Activated CD8-positive, alpha-beta memory T cell treated with anti-CD3 and anti-CD28 coated beads, Interleukin-2, amount 10 ng/mL, durations not matched to agents 7 days and 5 days (primary cell): ENCODE results near the gene FCHSD2. TPM values are rescaled to one million over a fixed set of nuclear protein-coding genes. Genes with fewer than 3 reads are reported as not detected.

ENCODE experiments used
- ATAC-seq: fragments of 150-1000 bp; cut with Tn5 transposase; one replicate; pipeline ENCODE4 v1.10.0; 2021; ENCODE audit warnings: moderate library complexity
- CTCF ChIA-PET: fragments of 350-600 bp; sonication (Branson Sonifier 250); formaldehyde crosslinking; loops from one replicate; lab custom pipeline; 2021; ENCODE audit warnings: antibody characterized with exemption; lab: Charles Lee
- DNase-seq: peaks from one replicate; pipeline ENCODE4 v3.0.0-alpha.2; 2020
- H3K27ac Mint-ChIP-seq: one replicate; pipeline ENCODE4 v1.8.0; 2021; ENCODE audit warnings: mild to moderate bottlenecking, mixed read lengths
- H3K27me3 Mint-ChIP-seq: one replicate; pipeline ENCODE4 v1.8.0; 2021; ENCODE audit warnings: mixed read lengths
- H3K36me3 Mint-ChIP-seq: one replicate; pipeline ENCODE4 v1.8.0; 2021; ENCODE audit warnings: mild to moderate bottlenecking, mixed read lengths
- H3K4me1 Mint-ChIP-seq: one replicate; pipeline ENCODE4 v1.8.0; 2021; ENCODE audit warnings: mixed read lengths
- H3K4me3 Mint-ChIP-seq: one replicate; pipeline ENCODE4 v1.8.0; 2021; ENCODE audit warnings: mild to moderate bottlenecking, moderate library complexity, mixed read lengths
- H3K9me3 Mint-ChIP-seq: one replicate; pipeline ENCODE4 v1.8.0; 2022; ENCODE audit warnings: low read depth, mixed read lengths
- total RNA-seq, 2 experiments: library from RNA; stranded (reverse); gene quantifications; one replicate each; pipeline ENCODE4 v1.2.3, GENCODE V29; 2021

The FCHSD2 gene
- total RNA-seq, 2 experiments from 2014 or later, result 42.1 to 71.0 TPM

GRCh38 chr11:72787216-72788104 is 354.7 kb downstream of the FCHSD2 start:
- H3K36me3 Mint-ChIP-seq, result no peaks in the 10 kb centered on the region
- peaks cover 24% of the 10 kb centered on the region for H3K4me1 Mint-ChIP-seq
- H3K27ac Mint-ChIP-seq, result peak overlapping the region; percentile 83
- H3K9me3 Mint-ChIP-seq, result no peaks in the 10 kb centered on the region
- no peak overlapping the region for H3K4me3 Mint-ChIP-seq
- DNase-seq (no peak), ATAC-seq (peak; percentile 46)
- CTCF ChIA-PET, result interaction anchor here (0.8 to 2.8 kb wide), 8 partner anchors 20 to 104 kb away, joined by 3 to 24 read pairs (median 4); no protein-coding TSS in a partner anchor
- no peaks in the 10 kb centered on the region for H3K27me3 Mint-ChIP-seq

Other genes with a start within 250 kb of the FCHSD2 start
- gene P2RY2, start 76.0 kb upstream of the FCHSD2 start, total RNA-seq, result not detected
- not detected for gene P2RY6, start 130.0 kb upstream of the FCHSD2 start, total RNA-seq
- not detected for gene ARHGEF17, start 166.0 kb upstream of the FCHSD2 start, total RNA-seq
- gene RELT, start 234.1 kb upstream of the FCHSD2 start, total RNA-seq, result 10 to 100 TPM; 31.2 to 39.6 TPM